Osteocyte (in vitro differentiated cells): ENCODE measurements around the gene TGFBR3. TPM values are rescaled to one million over a fixed set of nuclear protein-coding genes. Genes with fewer than 3 reads are reported as not detected.
"Not testable (repeated sequence)": the region's sequence is repeated elsewhere in the genome, so short reads cannot be mapped to it uniquely, and the experiment has no call there.

Experiments used
- DNase-seq: peaks from one replicate; pipeline ENCODE4 v3.0.0; 2021; ENCODE audit warnings: mixed read lengths; ENCODE audit not compliant: unreplicated experiment; ENCODE audit errors: extremely low spot score
- H3K27ac Mint-ChIP-seq: one replicate; pipeline ENCODE4 v1.8.0; 2021; ENCODE audit warnings: mild to moderate bottlenecking, mixed read lengths; ENCODE audit not compliant: unreplicated experiment
- H3K27me3 Mint-ChIP-seq: one replicate; pipeline ENCODE4 v1.8.0; 2021; ENCODE audit warnings: mixed read lengths; ENCODE audit not compliant: unreplicated experiment
- H3K36me3 Mint-ChIP-seq: one replicate; pipeline ENCODE4 v1.8.0; 2021; ENCODE audit warnings: mixed read lengths; ENCODE audit not compliant: unreplicated experiment
- H3K4me1 Mint-ChIP-seq: one replicate; pipeline ENCODE4 v1.8.0; 2021; ENCODE audit warnings: mixed read lengths; ENCODE audit not compliant: unreplicated experiment
- H3K4me3 Mint-ChIP-seq: one replicate; pipeline ENCODE4 v1.8.0; 2021; ENCODE audit warnings: mild to moderate bottlenecking, moderate library complexity, mixed read lengths; ENCODE audit not compliant: unreplicated experiment
- H3K9me3 Mint-ChIP-seq: one replicate; pipeline ENCODE4 v1.8.0; 2021; ENCODE audit warnings: mixed read lengths; ENCODE audit not compliant: unreplicated experiment
- total RNA-seq: library from RNA; stranded (reverse); gene quantifications from 2 replicates; pipeline ENCODE4 v1.2.1, GENCODE V29; 2021
- TF ChIP-seq, protein P1 (sequence below): fragments of 200-600 bp; sonication (generic); IDR thresholded peaks from 2 replicates; pipeline ENCODE4 v1.5.0; 2021; ENCODE audit warnings: antibody characterized with exemption, mild to moderate bottlenecking, moderate library complexity

TGFBR3 gene
- total RNA-seq, 1 donor from 2014 or later, result 14.1 TPM

DNA sequence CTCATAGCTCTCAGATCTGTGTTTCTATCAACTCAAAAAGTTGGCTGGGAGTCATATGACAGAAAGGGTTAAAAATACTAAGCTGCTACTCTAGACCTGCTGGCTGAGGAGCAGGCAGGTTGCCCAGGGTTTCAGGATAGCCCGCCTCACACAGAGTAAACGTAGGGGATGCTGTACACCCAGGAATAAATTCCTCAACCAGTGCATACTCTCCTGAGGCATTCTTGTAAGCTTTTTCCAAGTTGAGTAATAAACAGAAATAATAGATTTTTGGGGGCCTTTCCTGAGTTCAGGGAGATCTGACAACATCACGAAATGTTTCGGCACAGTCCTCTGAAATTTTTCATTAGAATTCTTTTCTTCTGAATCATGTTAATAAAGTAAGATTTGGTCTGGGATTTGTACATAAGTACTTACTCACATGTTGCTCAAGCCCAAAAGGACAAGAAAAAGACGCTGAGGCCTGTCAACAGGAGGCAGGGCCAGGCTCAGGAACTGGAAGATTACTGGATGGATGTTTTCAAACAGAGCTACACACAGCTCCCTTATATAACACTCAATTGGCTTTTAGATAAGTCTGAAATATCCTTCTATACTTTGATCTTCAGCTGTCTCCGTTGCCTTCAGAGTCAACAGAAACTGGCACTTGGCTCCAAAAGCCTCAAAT lies 41.0 kb downstream of the TGFBR3 start:
- no peaks in the 10 kb centered on the region for H3K27me3 Mint-ChIP-seq
- no peak overlapping the region for H3K4me3 Mint-ChIP-seq
- peaks cover 2% of the 10 kb centered on the region for H3K36me3 Mint-ChIP-seq
- TF ChIP-seq, protein P1, sequence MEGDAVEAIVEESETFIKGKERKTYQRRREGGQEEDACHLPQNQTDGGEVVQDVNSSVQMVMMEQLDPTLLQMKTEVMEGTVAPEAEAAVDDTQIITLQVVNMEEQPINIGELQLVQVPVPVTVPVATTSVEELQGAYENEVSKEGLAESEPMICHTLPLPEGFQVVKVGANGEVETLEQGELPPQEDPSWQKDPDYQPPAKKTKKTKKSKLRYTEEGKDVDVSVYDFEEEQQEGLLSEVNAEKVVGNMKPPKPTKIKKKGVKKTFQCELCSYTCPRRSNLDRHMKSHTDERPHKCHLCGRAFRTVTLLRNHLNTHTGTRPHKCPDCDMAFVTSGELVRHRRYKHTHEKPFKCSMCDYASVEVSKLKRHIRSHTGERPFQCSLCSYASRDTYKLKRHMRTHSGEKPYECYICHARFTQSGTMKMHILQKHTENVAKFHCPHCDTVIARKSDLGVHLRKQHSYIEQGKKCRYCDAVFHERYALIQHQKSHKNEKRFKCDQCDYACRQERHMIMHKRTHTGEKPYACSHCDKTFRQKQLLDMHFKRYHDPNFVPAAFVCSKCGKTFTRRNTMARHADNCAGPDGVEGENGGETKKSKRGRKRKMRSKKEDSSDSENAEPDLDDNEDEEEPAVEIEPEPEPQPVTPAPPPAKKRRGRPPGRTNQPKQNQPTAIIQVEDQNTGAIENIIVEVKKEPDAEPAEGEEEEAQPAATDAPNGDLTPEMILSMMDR, result no peak
- no peak for DNase-seq
- H3K4me1 Mint-ChIP-seq, result peaks cover 37% of the 10 kb centered on the region
- H3K9me3 Mint-ChIP-seq, result no peaks in the 10 kb centered on the region
- H3K27ac Mint-ChIP-seq, result peak overlapping the region; percentile 80

DNA sequence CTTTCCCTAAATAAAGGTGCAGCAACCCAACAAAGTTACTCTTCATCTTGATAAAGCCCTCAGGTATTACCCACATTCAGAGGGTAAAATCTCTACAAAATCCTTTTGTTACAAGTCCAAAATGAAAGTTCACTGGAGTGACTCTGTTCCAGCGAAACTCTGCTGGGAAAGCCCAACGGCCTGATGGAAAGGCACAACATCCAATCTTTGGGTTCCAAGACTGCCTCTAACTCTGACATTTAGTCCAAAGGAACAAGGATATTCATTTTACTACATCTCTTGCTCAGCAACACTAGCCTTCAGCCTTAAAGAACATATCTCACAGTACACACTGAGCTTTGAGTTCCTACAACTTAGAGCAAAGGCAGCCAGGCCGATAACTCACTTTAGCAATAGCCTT lies 42.1 kb downstream of the TGFBR3 start:
- H3K27ac Mint-ChIP-seq, result peak overlapping the region; percentile 80
- TF ChIP-seq, protein P1, result no peak
- peaks cover 37% of the 10 kb centered on the region for H3K4me1 Mint-ChIP-seq
- no peaks in the 10 kb centered on the region for H3K27me3 Mint-ChIP-seq
- no peaks in the 10 kb centered on the region for H3K9me3 Mint-ChIP-seq
- no peak for DNase-seq
- H3K36me3 Mint-ChIP-seq, result peaks cover 2% of the 10 kb centered on the region
- H3K4me3 Mint-ChIP-seq, result no peak overlapping the region

DNA sequence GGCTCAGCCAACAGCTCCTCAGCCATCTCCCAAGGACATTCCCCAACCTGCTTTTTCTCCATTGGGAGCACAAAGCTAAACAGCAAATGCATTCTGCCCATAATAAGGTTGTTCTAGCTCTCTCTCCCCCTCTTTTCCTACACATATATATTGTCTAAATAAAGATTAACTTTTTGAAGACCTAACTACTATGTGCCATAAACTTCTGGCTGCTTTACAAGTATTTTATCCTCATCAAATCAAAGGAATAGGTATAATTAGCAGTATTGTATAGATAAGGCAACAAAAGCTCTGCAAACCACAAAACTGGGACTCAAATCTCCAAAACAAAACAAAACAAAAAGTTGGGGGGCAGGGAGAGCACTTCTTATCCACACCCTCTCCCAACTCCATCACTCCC lies 43.4 kb downstream of the TGFBR3 start:
- TF ChIP-seq, protein P1, result no peak
- Mint-ChIP-seq H3K27ac (no peak overlapping the region), H3K9me3 (no peaks in the 10 kb centered on the region), H3K4me1 (peaks cover 37% of the 10 kb centered on the region), H3K27me3 (no peaks in the 10 kb centered on the region), H3K36me3 (peaks cover 2% of the 10 kb centered on the region), H3K4me3 (no peak overlapping the region)
- no peak for DNase-seq

DNA sequence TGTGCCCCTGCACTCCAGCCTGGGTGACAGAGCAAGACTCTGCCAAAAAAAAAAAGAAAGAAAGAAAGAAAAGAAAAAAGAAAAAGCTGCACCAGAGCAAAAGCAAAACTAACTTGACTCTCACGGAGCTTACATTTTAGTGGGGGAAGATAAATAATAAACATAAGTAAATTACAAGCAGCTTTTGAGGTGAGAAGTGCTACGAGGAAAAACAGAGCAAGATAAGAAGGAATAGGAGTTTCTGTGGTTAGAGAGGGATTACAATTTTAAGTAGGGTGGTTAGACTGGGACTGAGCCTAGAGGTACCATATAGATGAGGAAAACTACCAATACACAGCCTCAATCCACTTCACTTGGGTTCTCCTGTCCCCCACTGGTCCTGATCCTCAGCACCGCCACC lies 43.9 kb downstream of the TGFBR3 start:
- H3K27ac Mint-ChIP-seq, result no peak overlapping the region
- no peak for DNase-seq
- peaks cover 2% of the 10 kb centered on the region for H3K36me3 Mint-ChIP-seq
- peaks cover 36% of the 10 kb centered on the region for H3K4me1 Mint-ChIP-seq
- no peaks in the 10 kb centered on the region for H3K9me3 Mint-ChIP-seq
- H3K27me3 Mint-ChIP-seq, result no peaks in the 10 kb centered on the region
- TF ChIP-seq, protein P1, result no peak
- no peak overlapping the region for H3K4me3 Mint-ChIP-seq

DNA sequence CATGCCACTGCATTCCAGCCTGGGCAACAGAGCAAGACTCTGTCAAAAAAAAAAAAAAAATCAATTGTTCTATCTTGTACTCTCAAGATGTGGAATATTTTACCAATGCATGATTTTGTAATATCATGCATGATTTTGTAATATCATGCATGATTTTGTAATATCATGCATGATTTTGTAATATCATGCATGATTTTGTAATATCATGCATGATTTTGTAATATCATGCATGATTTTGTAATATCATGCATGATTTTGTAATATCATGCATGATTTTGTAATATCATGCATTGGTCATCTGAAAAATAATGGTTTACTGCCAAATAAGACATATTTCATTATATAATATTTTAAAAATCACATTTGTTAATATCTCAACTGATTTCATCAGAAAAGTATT lies 45.7 kb downstream of the TGFBR3 start:
- H3K4me1 Mint-ChIP-seq, result peaks cover 18% of the 10 kb centered on the region
- not testable (repeated sequence) for DNase-seq, H3K9me3 Mint-ChIP-seq, H3K27me3 Mint-ChIP-seq, H3K36me3 Mint-ChIP-seq, H3K27ac Mint-ChIP-seq, H3K4me3 Mint-ChIP-seq
